MV-4-11 (cell line): ENCODE measurements around the gene SCAPER.

Experiments
- DNase-seq: peaks from one replicate; lab custom pipeline; 2025; lab: John Stamatoyannopoulos, UW

The SCAPER gene

DNA sequence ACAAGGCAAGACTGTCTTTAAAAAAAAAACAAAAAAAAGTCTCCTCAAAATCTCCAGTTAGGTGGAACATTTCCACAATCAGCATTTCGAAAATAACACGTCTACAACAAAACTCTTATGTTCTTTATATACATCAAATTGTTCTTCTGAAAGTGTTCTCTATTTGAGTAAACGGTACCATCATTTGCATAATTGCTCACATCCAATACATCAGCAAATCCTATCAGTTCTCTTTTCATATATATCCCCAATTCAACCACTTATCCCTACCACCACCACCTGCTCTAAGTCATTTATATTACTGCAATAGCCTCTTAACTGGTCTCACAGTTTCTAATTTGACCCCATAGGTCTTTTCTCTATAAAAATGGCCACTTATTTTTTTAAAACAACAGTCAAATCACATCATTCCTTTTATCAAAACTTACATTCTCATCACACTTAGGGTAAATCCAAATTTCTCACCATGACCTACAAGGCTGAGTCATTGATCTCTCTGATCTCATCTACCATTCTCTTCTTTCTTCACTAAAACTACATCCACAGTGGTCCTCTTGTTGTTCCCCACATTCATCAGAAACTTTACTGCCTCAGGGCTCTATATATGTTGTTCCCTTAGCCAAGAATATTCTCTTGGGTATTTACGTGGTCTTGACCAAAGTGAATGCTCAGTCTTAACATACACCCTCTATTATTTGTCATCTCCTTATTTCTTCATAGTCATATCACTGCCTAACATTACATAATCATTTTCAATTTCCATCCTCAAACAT lies 237.0 kb downstream of the SCAPER start:
- DNase-seq, result peak; percentile 2

DNA sequence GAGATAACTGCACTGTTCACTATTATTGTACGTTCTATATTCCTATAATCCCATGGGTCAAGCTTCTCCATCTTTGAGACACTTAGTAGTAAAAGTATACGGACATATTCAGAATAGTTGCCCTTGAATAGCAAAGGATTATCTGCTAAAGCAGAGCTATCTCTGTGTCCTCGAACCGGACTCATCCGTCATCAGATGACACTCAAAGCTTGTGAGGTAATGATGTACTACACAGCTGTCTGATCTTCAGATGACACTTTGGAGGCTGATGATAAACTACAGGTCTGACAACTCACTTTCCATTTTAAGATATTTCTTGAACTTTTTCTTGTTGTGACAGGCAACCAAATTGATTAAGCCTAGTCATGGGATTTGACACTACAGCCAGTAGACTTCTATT lies 240.2 kb downstream of the SCAPER start:
- DNase-seq, result no peak

DNA sequence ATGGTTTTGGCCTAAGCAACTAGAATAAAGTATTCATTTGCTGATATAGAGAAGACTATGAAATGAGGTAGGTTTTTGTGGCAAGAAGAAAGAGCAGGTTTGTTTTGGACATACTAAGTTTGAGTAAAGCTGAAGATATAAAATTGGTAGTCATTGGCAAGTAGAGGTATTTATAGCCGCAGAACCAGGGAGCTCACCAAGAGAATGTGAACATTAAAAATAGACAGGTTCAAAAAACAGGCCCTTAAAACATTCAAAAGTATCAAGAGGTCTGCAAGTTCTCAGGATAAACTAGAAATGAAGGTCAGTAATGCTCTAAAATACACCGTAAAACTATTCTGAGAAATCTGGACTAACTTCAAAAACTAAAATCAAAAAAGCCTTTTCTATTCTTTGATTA lies 240.7 kb downstream of the SCAPER start:
- DNase-seq, result no peak

DNA sequence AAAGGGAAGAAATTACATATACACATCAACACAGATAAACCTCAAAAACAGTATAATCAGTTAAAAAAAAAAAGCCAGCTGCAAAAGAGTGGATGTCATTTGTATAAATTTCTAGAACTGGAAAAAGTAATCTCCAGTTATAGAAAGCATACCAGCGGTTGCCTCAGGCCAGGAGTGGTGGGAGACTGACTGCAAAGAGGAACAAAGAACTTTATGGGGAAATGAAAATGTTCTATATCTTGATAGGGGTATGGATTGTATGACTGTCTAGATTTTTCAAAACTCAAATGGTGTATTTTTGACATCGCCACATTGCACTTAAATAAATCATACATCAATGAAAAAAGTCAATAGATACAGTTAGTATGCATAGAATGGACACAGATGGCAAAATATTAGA lies 241.6 kb downstream of the SCAPER start:
- DNase-seq, result peak; percentile 90

DNA sequence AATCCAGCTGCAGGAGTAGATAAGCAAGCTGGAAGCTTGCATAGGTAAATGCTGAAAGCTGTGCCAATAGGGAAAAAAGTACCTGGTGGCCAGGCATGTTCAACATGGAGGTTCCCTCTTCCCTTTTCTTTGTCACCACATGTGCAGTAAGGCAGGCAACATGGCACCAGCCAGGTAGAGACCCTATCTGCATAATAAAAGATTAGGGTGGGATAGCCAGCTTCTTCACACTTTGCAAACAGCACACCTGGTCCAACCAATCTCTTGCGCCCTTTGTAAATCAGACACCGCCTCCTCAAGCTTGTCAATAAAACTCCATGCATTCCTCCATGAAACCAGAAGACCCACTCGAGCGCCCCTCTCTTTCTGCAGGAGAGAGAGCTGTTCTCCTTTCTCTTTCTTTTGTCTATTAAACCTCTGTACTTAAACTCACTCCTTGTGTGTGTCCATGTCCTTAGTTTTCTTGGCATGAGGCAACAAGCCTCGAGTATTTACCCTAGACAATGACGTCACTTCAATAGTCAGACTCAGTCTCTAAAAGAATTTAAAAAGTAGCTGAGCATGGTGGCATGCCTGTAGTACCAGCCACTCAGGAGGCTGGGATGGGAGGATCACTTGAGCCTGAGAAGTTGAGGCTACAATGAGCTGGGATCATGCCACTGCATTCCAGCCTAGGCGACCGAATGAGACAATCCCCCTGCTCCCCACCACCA lies 256.3 kb downstream of the SCAPER start:
- no peak for DNase-seq

DNA sequence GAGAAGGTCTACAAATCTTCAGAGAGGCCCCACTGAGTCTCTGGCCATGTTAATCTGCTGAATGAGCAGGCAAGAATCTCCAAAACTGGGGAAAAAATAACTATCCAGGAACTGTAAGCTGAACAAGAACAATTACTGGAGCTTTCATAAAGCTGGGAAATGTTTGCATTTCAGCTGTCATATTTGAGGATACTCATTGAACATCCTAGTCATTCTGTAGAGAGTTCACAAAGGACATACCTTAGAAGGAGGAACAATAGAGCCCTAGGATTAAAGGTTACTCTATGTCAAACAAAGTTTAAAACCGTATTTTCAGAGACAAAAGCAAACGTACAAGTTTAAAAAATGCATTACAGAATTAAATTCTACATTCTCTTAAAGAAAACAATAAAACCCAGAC lies 257.5 kb downstream of the SCAPER start:
- no peak for DNase-seq

DNA sequence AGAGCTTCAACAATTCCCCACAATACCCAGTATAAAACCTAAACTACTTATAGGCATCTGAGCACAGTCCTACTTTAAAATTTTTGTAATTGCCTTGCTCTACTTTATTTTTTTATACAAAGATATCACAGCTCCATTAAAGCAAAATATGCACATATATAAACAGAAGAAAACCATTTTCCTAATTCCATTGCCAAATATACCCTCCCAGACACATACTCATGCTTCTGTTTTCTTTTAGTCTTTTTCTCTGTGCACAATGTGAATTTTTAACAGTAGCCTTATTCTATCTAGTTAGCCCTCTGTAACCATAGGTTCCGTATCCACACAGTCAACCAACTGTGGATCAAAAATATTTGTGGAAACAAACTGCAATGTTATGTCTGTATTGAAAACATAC lies 260.5 kb downstream of the SCAPER start:
- DNase-seq, result no peak

DNA sequence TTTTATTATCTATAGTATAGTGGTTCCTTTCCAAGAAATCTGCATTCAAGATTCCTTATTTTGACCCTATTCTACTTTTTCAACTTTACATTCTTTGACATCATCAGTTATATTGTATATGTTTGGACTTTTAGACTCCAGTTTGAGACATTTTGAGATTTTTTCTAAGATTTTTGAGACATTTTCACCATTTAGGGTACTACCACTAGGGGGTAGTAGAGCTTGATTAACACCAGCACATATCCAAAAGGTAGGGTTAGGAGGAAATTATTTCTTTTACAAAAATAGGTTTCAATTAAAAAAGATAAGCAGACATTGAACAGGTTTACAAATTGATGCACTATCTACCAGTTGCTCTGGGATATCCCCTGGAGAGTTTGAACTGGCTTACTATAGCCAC lies 262.5 kb downstream of the SCAPER start:
- no peak for DNase-seq

DNA sequence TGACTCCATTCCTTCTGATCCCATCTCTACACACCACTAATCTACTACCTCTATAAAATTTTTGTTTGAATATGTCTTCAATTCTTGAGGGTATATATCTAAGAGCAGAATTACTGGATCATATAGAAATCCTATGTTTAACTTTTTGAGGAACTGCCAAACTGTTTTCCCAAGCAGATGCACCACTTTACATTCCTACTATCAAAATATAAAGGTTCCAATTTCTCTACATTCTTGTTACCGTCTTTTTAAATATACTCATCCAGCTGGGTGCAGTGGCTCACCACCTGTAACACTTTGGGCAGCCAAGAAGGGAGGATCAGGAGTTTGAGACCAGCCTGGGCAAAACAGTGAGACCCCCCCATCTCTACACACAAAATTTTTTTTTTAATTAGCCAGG lies 268.0 kb downstream of the SCAPER start:
- no peak for DNase-seq

DNA sequence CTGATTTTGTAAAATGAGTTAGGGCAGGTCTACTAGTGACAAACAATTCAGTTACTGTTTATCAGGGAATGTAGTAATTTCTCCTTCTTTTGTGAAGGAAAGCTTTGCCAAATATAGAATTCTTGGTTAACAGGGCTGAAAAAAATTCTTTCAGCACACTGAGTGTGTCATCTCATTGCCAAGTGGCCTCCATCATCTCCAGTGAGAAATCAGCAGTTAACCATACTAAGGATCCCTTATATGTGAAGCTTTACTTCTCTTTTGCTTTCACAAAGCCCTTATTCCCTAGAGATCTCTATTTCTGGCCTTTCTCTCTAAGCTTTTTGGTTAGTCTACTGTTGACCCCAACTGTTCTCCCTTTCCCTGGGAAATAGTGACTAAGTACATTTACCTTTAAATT lies 269.1 kb downstream of the SCAPER start:
- DNase-seq, result no peak

DNA sequence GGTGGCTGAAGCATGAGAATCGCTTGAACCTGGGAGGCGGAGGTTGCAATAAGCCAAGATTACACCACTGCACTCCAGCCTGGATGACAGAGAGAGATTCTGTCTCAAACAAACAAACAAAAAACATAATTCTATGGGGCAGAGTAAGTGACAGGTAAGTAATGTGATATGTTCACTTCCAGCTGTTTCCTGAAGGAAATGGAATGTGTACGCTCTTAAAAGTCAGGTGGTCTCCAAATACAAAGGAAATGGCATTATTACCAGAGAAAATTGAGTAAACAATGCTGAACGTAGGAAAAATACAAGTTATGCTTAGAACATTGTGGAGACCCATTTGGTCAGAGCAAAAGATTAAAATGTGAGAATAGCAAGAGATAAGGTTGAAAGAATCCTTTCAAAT lies 278.5 kb downstream of the SCAPER start:
- no peak for DNase-seq

DNA sequence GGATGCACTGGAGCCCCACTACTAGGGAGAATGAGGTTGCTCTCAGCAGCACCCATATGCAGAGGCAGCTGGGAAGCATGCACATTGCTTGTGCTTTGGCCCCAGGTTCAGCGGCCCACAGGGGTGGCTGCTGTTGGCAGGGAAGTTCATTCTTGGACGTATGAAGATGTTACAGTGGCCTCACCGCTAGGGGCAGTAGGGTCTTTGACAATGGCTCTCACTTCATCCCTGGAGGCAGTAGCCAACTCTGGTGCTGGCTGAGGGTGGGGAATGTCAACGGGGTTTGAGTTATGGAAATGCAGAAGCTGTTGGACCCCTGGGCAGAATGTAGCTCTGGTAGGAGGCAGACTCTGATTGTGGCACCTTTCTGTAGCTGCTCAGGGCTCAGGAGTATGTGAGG lies 279.9 kb downstream of the SCAPER start:
- DNase-seq, result no peak

DNA sequence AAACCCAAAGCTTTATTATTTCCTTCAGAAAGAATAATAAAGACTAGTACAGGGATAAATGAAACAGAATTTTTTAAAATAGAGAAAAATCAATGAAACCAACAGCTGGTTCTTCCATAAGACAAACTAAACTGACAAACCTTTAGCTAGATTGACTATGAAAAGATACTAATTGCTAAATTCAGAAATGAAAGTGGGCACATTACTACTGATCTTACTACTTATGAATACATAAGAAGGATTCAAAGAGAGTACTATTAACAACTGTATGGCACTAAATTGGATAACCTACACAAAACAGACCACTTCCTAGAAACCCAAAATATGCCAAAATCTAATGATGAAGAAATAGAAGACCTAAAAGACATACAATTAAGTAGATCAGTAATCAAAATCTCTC lies 290.4 kb downstream of the SCAPER start:
- no peak for DNase-seq

DNA sequence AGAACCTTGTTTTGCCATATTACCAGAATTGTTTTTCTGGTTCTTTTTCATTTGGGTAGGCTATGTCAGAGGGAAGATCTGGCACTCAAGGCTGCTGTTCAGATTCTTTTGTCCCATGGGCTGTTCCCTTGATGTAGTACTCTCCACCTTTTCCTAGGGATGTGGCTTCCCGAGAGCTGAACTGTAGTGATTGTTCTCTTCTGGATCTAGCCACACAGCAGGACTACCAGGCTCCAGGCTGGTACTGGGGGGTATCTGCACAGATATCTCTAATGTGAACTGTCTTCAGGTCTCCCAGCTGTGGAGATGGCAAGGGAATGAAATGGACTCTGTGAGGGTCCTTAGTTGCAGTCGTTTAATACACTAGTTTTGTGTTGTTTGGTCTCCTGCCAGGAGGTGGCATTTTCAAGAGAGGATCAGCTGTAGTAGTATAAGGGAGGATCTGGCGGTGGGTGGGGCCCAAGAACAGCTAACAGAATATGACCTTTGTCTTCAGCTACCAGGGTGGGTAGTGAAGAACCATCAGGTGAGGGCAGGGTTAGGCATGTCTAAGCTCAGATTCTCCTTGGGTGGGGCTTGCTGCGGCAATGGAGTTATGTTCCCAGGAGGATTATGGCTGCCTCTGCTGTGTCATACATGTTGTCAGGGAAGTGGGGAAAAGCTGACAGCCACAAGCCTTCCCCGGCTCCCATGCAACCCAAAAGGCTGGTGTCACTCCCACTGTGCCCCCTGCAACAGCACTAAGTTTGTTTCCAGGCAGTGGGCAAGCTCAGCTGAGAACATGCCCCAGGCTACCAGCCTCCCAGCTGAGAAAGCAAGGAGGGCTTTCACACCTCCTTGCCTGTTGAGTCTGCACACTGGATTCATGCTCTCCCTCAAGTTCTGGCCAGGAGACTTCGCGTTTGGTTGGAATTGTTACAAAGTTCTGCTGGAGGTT lies 316.1 kb downstream of the SCAPER start:
- DNase-seq, result no peak

DNA sequence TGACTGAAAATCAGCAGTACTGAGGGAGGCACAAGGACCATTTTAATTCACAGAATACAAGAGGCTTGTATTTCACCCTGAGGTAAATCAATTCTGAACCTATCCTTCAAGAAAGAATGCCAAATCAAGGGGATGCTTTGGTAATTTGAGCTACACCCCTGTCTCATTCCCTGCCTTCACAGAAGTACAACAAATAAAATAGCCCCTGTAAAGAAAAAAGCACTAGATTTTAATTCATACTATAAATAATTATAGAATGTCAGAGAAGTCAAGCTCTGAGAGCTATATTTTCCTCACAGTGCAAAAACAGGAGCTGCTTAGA lies 319.6 kb downstream of the SCAPER start:
- no peak for DNase-seq

DNA sequence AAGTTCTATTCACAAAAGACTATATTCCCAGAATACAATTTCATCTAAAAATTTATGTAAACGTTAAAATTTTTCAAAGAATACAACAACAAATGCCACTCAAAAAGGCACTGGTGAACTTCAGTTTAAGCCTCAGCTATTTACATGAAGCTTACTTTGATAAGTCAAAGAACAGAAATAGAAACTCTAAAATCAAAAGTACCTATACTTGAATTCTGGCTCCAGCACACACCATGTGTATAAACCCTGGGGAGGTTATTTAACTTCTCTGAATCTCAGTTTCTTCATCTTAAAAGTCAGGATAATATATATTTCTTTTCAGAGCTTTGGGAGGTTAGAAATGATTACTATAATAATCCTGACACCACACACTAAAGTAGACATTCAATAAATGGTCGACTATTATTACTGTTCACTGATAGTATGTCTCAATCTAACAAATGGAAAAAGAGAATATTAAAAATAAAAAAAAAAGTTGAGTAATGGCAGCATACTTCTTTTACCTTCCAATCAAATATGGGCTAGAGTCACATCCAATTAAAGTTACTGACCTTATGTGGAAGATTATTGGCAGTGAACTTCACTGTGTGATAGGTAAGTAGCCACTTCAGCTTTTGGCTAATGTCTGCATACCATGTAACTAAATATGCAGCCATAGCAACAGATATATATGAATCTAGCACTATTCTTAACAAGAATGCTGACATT lies 320.1 kb downstream of the SCAPER start:
- no peak for DNase-seq

DNA sequence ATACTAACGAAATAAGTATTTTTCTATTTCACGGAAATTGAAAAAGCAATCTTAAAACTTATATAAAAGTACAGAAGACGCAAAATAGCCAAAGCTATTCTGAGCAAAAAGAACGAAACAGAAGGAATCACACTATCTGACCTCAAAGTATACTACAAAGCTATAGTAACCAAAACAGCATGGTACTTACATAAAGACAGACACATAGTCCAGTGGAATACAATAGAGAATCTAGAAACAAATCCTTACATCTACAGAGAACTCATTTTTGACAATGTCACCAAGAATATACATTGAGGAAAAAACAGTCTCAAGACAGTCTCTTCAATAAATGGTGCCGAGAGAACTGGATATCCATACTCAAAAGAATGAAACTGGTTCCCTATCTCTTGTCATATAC lies 322.6 kb downstream of the SCAPER start:
- DNase-seq, result no peak

DNA sequence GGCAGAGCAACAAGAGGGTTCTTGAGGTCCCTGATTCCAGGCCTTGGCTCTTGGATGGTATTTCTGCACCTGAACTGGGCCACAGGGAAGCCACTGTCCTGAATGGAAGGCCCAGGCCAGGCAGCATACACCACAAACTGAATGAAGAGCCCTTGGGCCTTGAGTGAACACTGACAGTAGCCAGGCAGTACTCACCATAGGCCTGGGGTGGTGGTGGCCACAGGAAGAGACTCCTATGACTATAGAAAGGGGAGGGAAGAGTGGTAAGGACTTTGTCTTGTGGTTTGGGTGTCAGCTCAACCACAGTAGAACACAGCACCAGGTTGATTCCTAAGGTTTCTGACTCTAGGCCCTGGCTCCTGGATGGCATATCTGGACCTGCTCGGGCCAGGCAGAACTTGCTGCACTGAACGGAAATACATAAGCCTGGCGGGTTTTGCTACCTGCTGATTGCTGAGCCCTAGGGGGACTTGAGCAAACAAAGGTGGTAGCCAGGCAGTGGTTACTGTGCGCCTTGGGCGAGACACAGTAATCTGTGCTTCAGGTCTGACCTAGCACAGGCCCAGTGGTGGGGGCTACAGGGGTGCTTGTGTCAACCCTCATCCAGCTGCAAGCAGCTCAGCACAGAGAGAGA lies 327.1 kb downstream of the SCAPER start:
- DNase-seq, result peak; percentile 8

DNA sequence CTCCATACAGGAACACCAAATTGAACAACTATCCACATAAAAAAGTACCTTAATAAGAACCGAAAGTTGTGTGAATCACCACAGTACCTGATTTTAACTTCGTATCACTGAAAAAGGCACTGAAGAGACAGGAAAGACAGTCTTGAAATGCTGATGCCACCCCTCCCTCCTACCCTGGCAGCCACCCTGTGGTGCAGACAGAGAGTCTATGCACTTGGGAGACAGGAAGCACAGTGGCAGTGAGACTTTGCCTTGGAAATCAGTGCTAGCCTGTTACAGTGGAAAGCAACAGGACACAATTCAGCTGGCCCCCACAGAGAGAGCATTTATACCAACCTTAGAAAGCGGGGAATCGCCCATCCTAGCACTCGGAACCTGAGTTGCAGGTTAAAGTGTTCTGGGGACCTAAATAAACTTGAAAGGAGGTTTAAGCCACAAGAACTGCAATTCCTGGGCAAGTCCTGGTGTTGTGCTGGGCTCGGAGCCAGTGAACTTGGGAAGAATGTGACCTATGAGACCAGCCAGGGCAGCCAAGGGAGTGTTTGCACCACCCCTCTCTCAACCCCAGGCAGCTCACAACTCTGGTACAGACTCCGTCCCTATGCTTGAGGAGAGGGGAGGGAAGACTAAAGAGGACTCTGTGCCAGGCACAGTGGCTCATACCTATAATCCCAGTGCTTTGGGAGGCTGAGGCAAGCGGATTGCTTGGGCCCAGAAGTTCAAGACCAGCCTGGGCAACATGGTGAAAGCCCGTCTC lies 328.4 kb downstream of the SCAPER start:
- DNase-seq, result no peak

DNA sequence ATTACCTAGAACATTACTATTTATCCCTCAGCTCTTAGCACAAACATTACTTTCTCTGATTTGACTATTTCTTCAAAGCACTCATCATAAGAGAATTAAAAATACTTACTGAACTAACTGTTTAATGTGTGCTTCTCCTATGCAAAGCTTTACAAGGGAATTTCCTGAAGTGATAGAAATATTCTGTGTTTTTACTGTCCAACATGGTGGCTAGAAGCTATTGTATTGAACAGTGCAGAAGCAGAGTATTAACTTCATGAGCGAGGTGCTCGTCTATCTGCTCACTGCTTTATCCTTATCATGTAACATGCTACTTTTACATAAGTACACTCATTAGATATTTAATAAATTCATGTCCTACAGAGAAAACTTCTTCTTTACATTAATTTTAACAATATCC lies 329.5 kb downstream of the SCAPER start:
- no peak for DNase-seq

DNA sequence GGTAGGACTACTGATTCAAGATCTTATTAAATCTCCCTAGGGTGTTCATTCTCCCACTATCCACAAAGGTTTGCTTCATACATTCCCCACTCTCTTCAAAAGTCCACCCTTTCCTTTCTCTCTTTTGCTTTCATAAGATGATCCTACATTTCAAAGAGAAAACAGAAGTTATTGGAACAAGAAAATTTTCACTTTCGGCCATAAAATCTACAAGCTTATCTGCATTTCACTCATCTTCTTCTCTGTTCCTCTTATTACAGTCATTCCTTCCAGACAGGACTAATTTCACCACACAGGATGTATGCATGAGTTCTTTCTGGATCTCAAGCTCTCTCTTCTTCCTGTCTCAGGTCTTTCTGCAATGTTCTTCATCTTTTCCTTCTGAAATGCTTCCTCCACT lies 329.9 kb downstream of the SCAPER start:
- DNase-seq, result peak; percentile 94
